PC-9 (cell line): ENCODE data around the gene TBC1D16. TPM values are rescaled to one million over a fixed set of nuclear protein-coding genes. Genes with fewer than 3 reads are reported as not detected.

ENCODE experiments used
- BruUV-seq: library from RNA; stranded (reverse); fragments of 400-500 nt; replicated peaks from 2 replicates; lab custom pipeline; 2021; lab: Mats Ljungman, UMichigan
- CTCF ChIA-PET: fragments of 300-600 bp; sonication (Branson Sonifier 250); formaldehyde crosslinking; loops from one replicate; lab custom pipeline; 2022; ENCODE audit warnings: antibody characterized with exemption; lab: Charles Lee
- POLR2A ChIA-PET: fragments of 300-600 bp; sonication (Branson Sonifier 250); formaldehyde crosslinking; loops from one replicate; lab custom pipeline; 2022; ENCODE audit warnings: antibody characterized with exemption; ENCODE audit not compliant: unreplicated experiment; lab: Charles Lee
- DNase-seq, 2 experiments: peaks; one replicate each; pipeline versions ENCODE4 v3.0.0 to v3.0.0-alpha.2; 2015 to 2022; ENCODE audit warnings: mixed read lengths in 1 of 2
- H2AFZ ChIP-seq: fragments of 200-600 bp; sonication (generic); 2 replicates; pipeline ENCODE4 v1.8.1; 2017; ENCODE audit warnings: antibody characterized with exemption
- H3F3A ChIP-seq: fragments of 200-600 bp; sonication (generic); 2 replicates; pipeline ENCODE4 v1.8.1; 2017; ENCODE audit warnings: antibody characterized with exemption, mild to moderate bottlenecking, low read depth; ENCODE audit not compliant: insufficient read depth
- H3K27ac ChIP-seq: fragments of 200-600 bp; sonication (generic); 2 replicates; pipeline ENCODE4 v1.6.1; 2016; ENCODE audit warnings: mixed run types
- H3K27me3 ChIP-seq: fragments of 200-600 bp; sonication (generic); 2 replicates; pipeline ENCODE4 v1.6.1; 2016; ENCODE audit warnings: low read depth, mixed run types; ENCODE audit not compliant: insufficient read depth
- H3K36me3 ChIP-seq: fragments of 200-600 bp; sonication (generic); 2 replicates; pipeline ENCODE4 v1.6.1; 2016; ENCODE audit warnings: low read depth, mixed run types
- H3K4me1 ChIP-seq: fragments of 200-600 bp; sonication (generic); replicated peaks from 2 replicates; pipeline ENCODE4 v1.6.1; 2016; ENCODE audit warnings: mixed run types; ENCODE audit not compliant: insufficient read depth
- H3K4me2 ChIP-seq: fragments of 200-600 bp; sonication (generic); 2 replicates; pipeline ENCODE4 v1.6.1; 2017; ENCODE audit warnings: mixed run types
- H3K4me3 ChIP-seq: fragments of 200-600 bp; sonication (generic); 2 replicates; pipeline ENCODE4 v1.6.1; 2016; ENCODE audit warnings: mixed run types
- H3K79me2 ChIP-seq: fragments of 200-600 bp; sonication (generic); 2 replicates; pipeline ENCODE4 v1.6.1; 2017; ENCODE audit warnings: low read depth, mixed run types
- H3K9me2 ChIP-seq: fragments of 200-600 bp; sonication (generic); 2 replicates; pipeline ENCODE4 v1.8.1; 2017; ENCODE audit warnings: mild to moderate bottlenecking; ENCODE audit not compliant: insufficient read depth
- H3K9me3 ChIP-seq: fragments of 200-600 bp; sonication (generic); 2 replicates; pipeline ENCODE4 v1.8.1; 2016; ENCODE audit warnings: low read depth; ENCODE audit not compliant: insufficient read depth
- H4K20me1 ChIP-seq: fragments of 200-600 bp; sonication (generic); 2 replicates; pipeline ENCODE4 v1.8.1; 2017; ENCODE audit not compliant: insufficient read depth
- EZH2 ChIP-seq: fragments of 200-600 bp; sonication (generic); IDR thresholded peaks from 2 replicates; pipeline ENCODE4 v1.8.0; 2017; ENCODE audit warnings: antibody characterized with exemption, low read depth
- intact Hi-C: fragments of 100-400 bp; cut with micrococcal nuclease; formaldehyde crosslinking; loops from one replicate; pipeline ENCODE4 v1.10.0; 2022; ENCODE audit not compliant: unreplicated experiment
- total RNA-seq: library from RNA; stranded (reverse); gene quantifications from 2 replicates; pipeline ENCODE4 v1.2.3, GENCODE V29; 2021
- TF ChIP-seq, protein P1 (sequence below): fragments of 200-600 bp; sonication (generic); conservative IDR thresholded peaks from 2 replicates; pipeline ENCODE4 v1.6.1; 2017; ENCODE audit warnings: mixed run types, antibody characterized with exemption, mild to moderate bottlenecking, moderate library complexity

Gene TBC1D16
- total RNA-seq, 1 experiment from 2014 or later = 41.7 TPM

DNA sequence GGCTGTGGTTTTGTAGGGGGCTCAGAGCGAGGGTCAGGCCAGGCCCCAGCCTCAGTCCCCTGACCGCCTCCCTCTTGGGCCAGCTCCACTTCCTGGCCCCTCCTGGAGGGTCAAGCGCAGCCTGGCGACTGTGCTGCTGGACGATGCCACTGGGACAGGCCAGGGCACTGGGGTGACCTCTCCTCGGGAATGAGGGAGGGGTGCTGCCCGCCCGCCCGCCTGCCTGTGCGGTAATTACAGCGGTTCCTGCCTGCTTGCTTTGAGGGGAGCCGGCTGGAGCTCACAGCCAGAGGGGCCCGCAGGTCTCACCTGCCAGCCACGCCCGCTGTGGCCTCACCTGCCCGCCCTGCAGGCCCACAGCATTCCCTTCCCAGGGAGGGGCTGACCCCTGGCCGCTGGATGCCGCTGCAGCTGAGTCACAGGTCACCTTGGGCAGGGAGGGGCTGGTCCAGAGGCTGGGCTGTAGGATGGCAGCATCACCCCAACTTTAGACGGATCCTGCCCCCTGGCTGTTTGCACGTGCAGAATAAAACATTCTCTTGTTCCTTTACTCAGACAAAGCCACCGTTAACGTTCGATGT, 119.7 kb downstream of the TBC1D16 start:
- peaks cover 9% of the 10 kb centered on the region; the same call in 1 of the 2 replicates for H3F3A ChIP-seq
- peak overlapping the region; percentile 37; the same call in 1 of the 2 replicates for H3K4me2 ChIP-seq
- peak; percentile 87 to 97 for DNase-seq
- ChIA-PET POLR2A (interaction anchor here (0.6 to 0.7 kb wide), 4 partner anchors 32 to 208 kb away, joined by 3 to 8 read pairs (median 4); no protein-coding TSS in a partner anchor), CTCF (interaction anchor here (0.5 to 1.9 kb wide), 7 partner anchors 65 to 170 kb away, joined by 3 to 10 read pairs (median 4); no protein-coding TSS in a partner anchor)
- H2AFZ ChIP-seq = no peak overlapping the region
- no peak overlapping the region for H3K4me3 ChIP-seq
- BruUV-seq = no TSS peak
- H3K4me1 ChIP-seq = peaks cover 42% of the 10 kb centered on the region
- no peaks in the 10 kb centered on the region for H3K9me2 ChIP-seq
- no peaks in the 10 kb centered on the region for H3K9me3 ChIP-seq
- TF ChIP-seq, protein P1, sequence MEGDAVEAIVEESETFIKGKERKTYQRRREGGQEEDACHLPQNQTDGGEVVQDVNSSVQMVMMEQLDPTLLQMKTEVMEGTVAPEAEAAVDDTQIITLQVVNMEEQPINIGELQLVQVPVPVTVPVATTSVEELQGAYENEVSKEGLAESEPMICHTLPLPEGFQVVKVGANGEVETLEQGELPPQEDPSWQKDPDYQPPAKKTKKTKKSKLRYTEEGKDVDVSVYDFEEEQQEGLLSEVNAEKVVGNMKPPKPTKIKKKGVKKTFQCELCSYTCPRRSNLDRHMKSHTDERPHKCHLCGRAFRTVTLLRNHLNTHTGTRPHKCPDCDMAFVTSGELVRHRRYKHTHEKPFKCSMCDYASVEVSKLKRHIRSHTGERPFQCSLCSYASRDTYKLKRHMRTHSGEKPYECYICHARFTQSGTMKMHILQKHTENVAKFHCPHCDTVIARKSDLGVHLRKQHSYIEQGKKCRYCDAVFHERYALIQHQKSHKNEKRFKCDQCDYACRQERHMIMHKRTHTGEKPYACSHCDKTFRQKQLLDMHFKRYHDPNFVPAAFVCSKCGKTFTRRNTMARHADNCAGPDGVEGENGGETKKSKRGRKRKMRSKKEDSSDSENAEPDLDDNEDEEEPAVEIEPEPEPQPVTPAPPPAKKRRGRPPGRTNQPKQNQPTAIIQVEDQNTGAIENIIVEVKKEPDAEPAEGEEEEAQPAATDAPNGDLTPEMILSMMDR = peak; percentile 64
- TF ChIP-seq EZH2 = no peak
- no peaks in the 10 kb centered on the region for H4K20me1 ChIP-seq
- no peak overlapping the region for H3K27ac ChIP-seq
- no peaks in the 10 kb centered on the region for H3K36me3 ChIP-seq
- intact Hi-C loops = loop anchor here (1.0 to 5.0 kb wide), 6 partner anchors 76 to 194 kb away; no protein-coding TSS in a partner anchor
- H3K79me2 ChIP-seq = no peaks in the 10 kb centered on the region
- H3K27me3 ChIP-seq = no peaks in the 10 kb centered on the region

DNA sequence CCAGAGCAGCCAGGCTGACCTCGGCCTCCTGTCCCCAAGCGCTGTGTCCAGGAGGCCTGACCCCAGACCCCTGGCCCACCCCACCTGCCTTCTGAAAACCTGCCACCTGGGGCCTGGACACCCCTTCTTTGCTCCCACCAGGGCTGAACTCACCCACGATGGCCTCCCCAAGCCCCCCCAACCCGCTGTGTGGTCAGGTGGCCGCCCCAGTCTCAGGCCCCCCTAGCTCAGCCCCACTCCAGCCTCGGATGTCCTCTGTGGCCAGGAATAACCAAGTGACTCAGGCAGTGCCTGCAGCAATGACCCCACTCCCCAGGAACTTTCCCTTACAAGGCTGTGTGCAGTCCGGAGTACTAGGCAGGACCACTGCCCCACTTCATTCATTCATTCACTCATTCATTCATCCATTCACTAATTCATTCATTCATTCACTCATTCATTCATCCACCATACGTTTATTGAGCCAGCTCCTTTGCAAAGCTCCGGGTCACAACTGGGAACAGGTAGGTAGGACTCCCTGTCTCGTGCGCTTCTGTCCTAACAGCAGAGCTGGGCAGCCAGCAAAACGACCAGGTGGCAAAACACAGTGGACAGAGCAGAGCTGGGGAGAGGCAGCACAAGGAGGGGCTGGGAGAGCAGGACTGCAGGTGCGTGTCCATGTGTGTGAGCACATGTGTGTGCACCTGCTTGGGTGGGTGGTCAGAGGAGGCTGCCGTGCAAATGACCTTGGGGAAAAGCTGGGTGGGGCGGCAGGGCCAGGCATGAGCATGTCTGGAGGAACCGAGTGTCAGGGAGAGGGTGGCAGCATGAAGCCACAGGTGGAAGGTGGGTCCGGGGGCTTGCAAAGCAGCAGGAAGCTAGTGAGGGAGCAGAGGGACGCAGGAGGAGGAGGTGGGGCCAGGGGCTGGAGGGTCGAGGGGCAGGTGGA, 120.6 kb downstream of the TBC1D16 start:
- ChIA-PET CTCF (interaction anchor here (0.5 to 1.9 kb wide), 4 partner anchors 64 to 169 kb away, joined by 3 to 10 read pairs (median 5); no protein-coding TSS in a partner anchor), POLR2A (interaction anchor here (0.6 kb wide), 2 partner anchors 31 to 209 kb away, joined by 3 to 8 read pairs; no protein-coding TSS in a partner anchor)
- no peaks in the 10 kb centered on the region for H3K27me3 ChIP-seq

More for the DNA sequence above, 120.6 kb downstream of the TBC1D16 start:
- intact Hi-C loops = loop anchor here (5.0 kb wide), 1 partner anchor 77 kb away; no protein-coding TSS in a partner anchor
- no peaks in the 10 kb centered on the region for H3K79me2 ChIP-seq
- peaks cover 10% of the 10 kb centered on the region; the same call in 1 of the 2 replicates for H3F3A ChIP-seq
- H3K4me2 ChIP-seq = peak overlapping the region; percentile 37; the same call in 1 of the 2 replicates
- TF ChIP-seq, protein P1 = no peak
- TF ChIP-seq EZH2 = no peak
- no peak overlapping the region for H2AFZ ChIP-seq
- no peak for DNase-seq
- H3K4me1 ChIP-seq = peaks cover 42% of the 10 kb centered on the region
- no peaks in the 10 kb centered on the region for H3K36me3 ChIP-seq
- BruUV-seq = TSS peak; percentile 52
- no peak overlapping the region for H3K4me3 ChIP-seq
- H4K20me1 ChIP-seq = no peaks in the 10 kb centered on the region
- no peak overlapping the region for H3K27ac ChIP-seq
- H3K9me2 ChIP-seq = no peaks in the 10 kb centered on the region
- H3K9me3 ChIP-seq = no peaks in the 10 kb centered on the region
